K562 (cell line): ENCODE measurements around the gene ZCCHC17. TPM values are rescaled to one million over a fixed set of nuclear protein-coding genes. Genes with fewer than 3 reads are reported as not detected.

ENCODE experiments used
- ATAC-seq: fragments of 200-7000 bp; cut with Tn5 transposase; 3 replicates; pipeline ENCODE4 v1.9.1; 2020; ENCODE audit warnings: moderate library complexity
- BruUV-seq: library from RNA; stranded (reverse); fragments of 400-500 nt; replicated peaks from 2 replicates; lab custom pipeline; 2021; lab: Mats Ljungman, UMichigan
- CTCF ChIA-PET: fragments of 300-600 bp; formaldehyde crosslinking; extraction: SDS; loops from one replicate; lab custom pipeline; 2021; ENCODE audit warnings: low intra/inter-chr PET ratio; lab: Yijun Ruan, JAX
- POLR2A ChIA-PET: fragments of 300-600, 350-650 bp; sonication (Branson Sonifier 250); formaldehyde crosslinking; extraction: SDS; loops from one replicate; lab custom pipeline; 2021; ENCODE audit warnings: antibody characterized with exemption, inconsistent platforms; lab: Yijun Ruan, JAX
- DNase-seq, 4 experiments: peaks; one replicate each; pipeline versions ENCODE4 v3.0.0 to v3.0.0-alpha.2; 2011 to 2018; ENCODE audit warnings: low spot score in 3 of 4, mixed read lengths in 3 of 4; ENCODE audit errors: extremely low read depth in 1 of 4
- FAIRE-seq: peaks from 2 replicates; lab custom pipeline; 2011; peaks lifted over from hg19 to GRCh38; lab: Jason Lieb, UNC
- H2AFZ ChIP-seq: 2 replicates; pipeline ENCODE4 v1.6.0; 2011; ENCODE audit warnings: low read depth, low read length, control low read depth, inconsistent platforms
- H3K27ac ChIP-seq: fragments of 200-600 bp; 3 replicates; pipeline ENCODE4 v1.8.0; 2011; ENCODE audit warnings: low read depth, mild to moderate bottlenecking, control low read depth, inconsistent platforms, low read length, moderate library complexity, mixed read lengths; ENCODE audit errors: extremely low read depth
- H3K27me3 ChIP-seq, 2 experiments: fragments of 300-600 bp in 1 of 2; 2 replicates in 1 of 2; 3 replicates in 1 of 2; pipeline versions ENCODE4 v1.6.0 to v1.8.0; 2011; ENCODE audit warnings: inconsistent platforms in 2 of 2, low read length in 2 of 2, mild to moderate bottlenecking in 1 of 2, mixed read lengths in 1 of 2, moderate library complexity in 1 of 2; ENCODE audit not compliant: control insufficient read depth in 2 of 2, insufficient read depth in 2 of 2
- H3K36me3 ChIP-seq: fragments of 300-600 bp; 3 replicates; pipeline ENCODE4 v1.8.0; 2011; ENCODE audit warnings: mild to moderate bottlenecking, low read length, inconsistent platforms; ENCODE audit not compliant: control insufficient read depth, insufficient read depth
- H3K4me1 ChIP-seq, 2 experiments: fragments of 200-600 bp in 1 of 2; replicated peaks in 1 of 2; 2 replicates in 1 of 2; 3 replicates in 1 of 2; pipeline versions ENCODE4 v1.5.1 to v1.8.0; 2011; ENCODE audit warnings: inconsistent platforms in 2 of 2, low read length in 2 of 2, mild to moderate bottlenecking in 1 of 2, mixed read lengths in 1 of 2, moderate library complexity in 1 of 2; ENCODE audit not compliant: control insufficient read depth in 2 of 2, insufficient read depth in 2 of 2
- H3K4me2 ChIP-seq: 2 replicates; pipeline ENCODE4 v1.6.1; 2011; ENCODE audit warnings: low read length, control low read depth, inconsistent platforms, mixed read lengths; ENCODE audit not compliant: insufficient read depth
- H3K4me3 ChIP-seq: fragments of 200-600 bp; sonication (generic), shearing (Covaris generic); 2 replicates; pipeline ENCODE4 v1.5.1; 2016; ENCODE audit warnings: control low read depth, inconsistent platforms
- H3K79me2 ChIP-seq: fragments of 200-600 bp; 3 replicates; pipeline ENCODE4 v1.8.0; 2011; ENCODE audit warnings: low read length, inconsistent platforms; ENCODE audit not compliant: control insufficient read depth, insufficient read depth
- H3K9ac ChIP-seq, 2 experiments: 2 replicates each; pipeline versions ENCODE4 v1.6.0 to v1.6.1; 2011; ENCODE audit warnings: low read depth in 2 of 2, low read length in 2 of 2, control low read depth in 1 of 2, inconsistent platforms in 1 of 2, mild to moderate bottlenecking in 1 of 2, mixed read lengths in 1 of 2; ENCODE audit not compliant: insufficient read depth in 1 of 2
- H3K9me1 ChIP-seq: one replicate; pipeline ENCODE4 v1.6.0; 2011; ENCODE audit warnings: inconsistent platforms, mild to moderate bottlenecking, low read length, moderate library complexity; ENCODE audit not compliant: control insufficient read depth, insufficient read depth
- H3K9me3 ChIP-seq: replicated peaks from 2 replicates; pipeline ENCODE4 v1.5.1; 2011; ENCODE audit warnings: low read depth, low read length, inconsistent platforms; ENCODE audit not compliant: control insufficient read depth, insufficient read depth
- H4K20me1 ChIP-seq: replicated peaks from 2 replicates; pipeline ENCODE4 v1.6.1; 2011; ENCODE audit warnings: low read length, inconsistent platforms, mixed read lengths; ENCODE audit not compliant: control insufficient read depth, insufficient read depth
- BHLHE40 ChIP-seq: IDR thresholded peaks from 2 replicates; pipeline ENCODE4 v1.6.1; 2011; ENCODE audit warnings: low read length, improper control_type of control experiment
- ERF ChIP-seq: fragments of 450-650 bp; formaldehyde crosslinking; IDR thresholded peaks from 2 replicates; pipeline ENCODE4 v1.4.0; 2020; ENCODE audit warnings: mild to moderate bottlenecking, mixed read lengths
- FIP1L1 ChIP-seq: fragments of 200-400 bp; formaldehyde crosslinking; IDR thresholded peaks from 2 replicates; pipeline ENCODE4 v1.6.1; 2018; ENCODE audit warnings: mild to moderate bottlenecking, low read depth, low read length; ENCODE audit not compliant: poor library complexity, severe bottlenecking
- MAFG ChIP-seq: fragments of 450-650 bp; conservative IDR thresholded peaks from 2 replicates; pipeline ENCODE4 v1.6.1; 2016; ENCODE audit warnings: missing genetic modification characterization, missing compliant biosample characterization
- MAZ ChIP-seq, 2 experiments: fragments of 450-650 bp in 1 of 2; sonication (generic) in 1 of 2; formaldehyde crosslinking; IDR thresholded peaks in 1 of 2; conservative IDR thresholded peaks in 1 of 2; 2 replicates each; pipeline versions ENCODE4 v1.4.0 to v1.5.0; 2020; ENCODE audit warnings: mild to moderate bottlenecking in 1 of 2, missing genetic modification reagents in 1 of 2
- POLR2G ChIP-seq: fragments of 200-400 bp; formaldehyde crosslinking; IDR thresholded peaks from 2 replicates; pipeline ENCODE4 v1.6.1; 2017; ENCODE audit warnings: low read depth, mild to moderate bottlenecking, antibody characterized with exemption, low read length, moderate library complexity
- RBBP5 ChIP-seq: fragments of 200-600 bp; sonication (generic); IDR thresholded peaks from 2 replicates; pipeline ENCODE4 v1.6.1; 2012; ENCODE audit warnings: borderline replicate concordance, mild to moderate bottlenecking, low read length, control low read depth, inconsistent platforms; ENCODE audit not compliant: insufficient read depth, poor library complexity, severe bottlenecking
- RCOR1 ChIP-seq, 2 experiments: IDR thresholded peaks; 2 replicates each; pipeline ENCODE4 v1.6.1; 2012; ENCODE audit warnings: low read depth in 2 of 2, low read length in 2 of 2, borderline replicate concordance in 1 of 2, improper control_type of control experiment in 1 of 2
- SIRT6 ChIP-seq: IDR thresholded peaks from one replicate; pipeline ENCODE4 v1.6.1; 2012; ENCODE audit warnings: low read depth, mild to moderate bottlenecking, control low read depth, inconsistent platforms, low read length, moderate library complexity
- TEAD1 ChIP-seq, 2 experiments: fragments of 450-650 bp in 1 of 2; sonication (generic) in 1 of 2; formaldehyde crosslinking; IDR thresholded peaks; 2 replicates each; pipeline versions ENCODE4 v1.4.0 to v1.8.0; 2020 to 2022; ENCODE audit warnings: mild to moderate bottlenecking in 2 of 2, missing genetic modification reagents in 1 of 2
- TEAD2 ChIP-seq: fragments of 450-650 bp; IDR thresholded peaks from 2 replicates; pipeline ENCODE4 v1.6.1; 2016; ENCODE audit warnings: missing genetic modification characterization, control low read depth, missing compliant biosample characterization
- TEAD4 ChIP-seq, 2 experiments: sonication (generic) in 1 of 2; formaldehyde crosslinking in 1 of 2; IDR thresholded peaks; 2 replicates each; pipeline versions ENCODE4 v1.6.1 to v1.8.0; 2012 to 2022; ENCODE audit warnings: borderline replicate concordance in 1 of 2, inconsistent platforms in 1 of 2, low read length in 1 of 2, mild to moderate bottlenecking in 1 of 2, missing genetic modification reagents in 1 of 2
- TSC22D4 ChIP-seq: fragments of 450-650 bp; IDR thresholded peaks from 2 replicates; pipeline ENCODE4 v1.6.1; 2016; ENCODE audit warnings: missing genetic modification characterization, missing biosample characterization, control low read depth
- ZBTB8A ChIP-seq: fragments of 450-650 bp; IDR thresholded peaks from 2 replicates; pipeline ENCODE4 v1.6.1; 2018; ENCODE audit warnings: mild to moderate bottlenecking, moderate library complexity; ENCODE audit not compliant: partially characterized antibody
- WGBS: fragments of 100-300 bp; shearing (Covaris generic); methylation state at CpG from one replicate; pipeline ENCODE4 v1.1.6; 2016; ENCODE audit warnings: low coverage, mixed read lengths; ENCODE audit not compliant: insufficient coverage; ENCODE audit errors: missing lambda C conversion rate; 5-methylcytosine and 5-hydroxymethylcytosine counted together
- in situ Hi-C: fragments of 300-500 bp; cut with MboI; formaldehyde crosslinking; loops from 4 replicates; pipeline ENCODE4 v1.15.0; 2018; ENCODE audit warnings: inconsistent platforms, mixed read lengths
- intact Hi-C: fragments of 100-400 bp; cut with micrococcal nuclease; formaldehyde crosslinking; loops from 2 replicates; pipeline ENCODE4 v1.14.2; 2022
- polyA plus RNA-seq, 8 experiments: library from polyadenylated mRNA; depleted of rRNA in 4 of 8; stranded (reverse) in 5 of 8; unstranded in 3 of 8; fragments of >200 nt; fragmentation: Nextera tagmentation in 2 of 8; fragmentation: Illumina TruSeq in 1 of 8; extraction: Ambion mirVana in 2 of 8; extraction: Trizol in 1 of 8; gene quantifications; 2 replicates each; pipeline versions ENCODE4 v1.2.1 to v1.2.3, GENCODE V29; 2011 to 2014; ENCODE audit warnings: inconsistent platforms in 1 of 8, missing spikeins in 1 of 8
- total RNA-seq, 7 experiments: library from RNA; depleted of rRNA in 6 of 7; stranded (reverse); fragments of >200 nt in 6 of 7; fragmentation: Illumina TruSeq in 2 of 7; extraction: Trizol in 2 of 7; gene quantifications; 2 replicates each; pipeline versions ENCODE4 v1.2.1 to v1.2.3, GENCODE V29; 2011 to 2021; ENCODE audit warnings: low replicate concordance in 1 of 7
- TF ChIP-seq, protein P1 (sequence below): fragments of 200-800 bp; sonication (Bioruptor generic); IDR thresholded peaks from 2 replicates; pipeline ENCODE4 v1.6.1; 2017; ENCODE audit warnings: missing genetic modification characterization, missing compliant biosample characterization
- TF ChIP-seq, protein P2 (sequence below), 2 experiments: fragments of 450-650 bp; IDR thresholded peaks; 2 replicates each; pipeline ENCODE4 v1.6.1; 2016

Gene ZCCHC17
- total and polyA plus RNA-seq, 9 of the 15 experiments (the other 6 are each of a cell fraction or from before 2014, with no cell fraction given) = 46.9 to 150 (median 74.7) TPM

DNA sequence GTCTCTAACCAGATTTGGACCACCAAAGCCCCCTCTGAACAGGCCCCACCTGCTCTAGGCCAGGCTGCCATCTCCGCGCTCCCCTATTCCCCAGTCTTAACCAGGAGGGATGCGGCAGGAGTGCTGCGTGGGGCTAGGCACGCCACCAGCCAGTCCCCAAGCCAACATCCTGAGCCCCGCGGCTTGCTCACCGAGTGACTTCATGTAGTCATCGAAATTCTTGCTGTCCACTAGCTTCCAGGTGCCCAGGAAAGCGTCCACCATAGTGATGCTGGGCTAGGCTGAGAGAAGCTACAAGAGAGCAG lies 75.9 kb downstream of the ZCCHC17 start (continued):
- TF ChIP-seq SIRT6 (no peak), ZBTB8A (no peak), FIP1L1 (no peak)

DNA sequence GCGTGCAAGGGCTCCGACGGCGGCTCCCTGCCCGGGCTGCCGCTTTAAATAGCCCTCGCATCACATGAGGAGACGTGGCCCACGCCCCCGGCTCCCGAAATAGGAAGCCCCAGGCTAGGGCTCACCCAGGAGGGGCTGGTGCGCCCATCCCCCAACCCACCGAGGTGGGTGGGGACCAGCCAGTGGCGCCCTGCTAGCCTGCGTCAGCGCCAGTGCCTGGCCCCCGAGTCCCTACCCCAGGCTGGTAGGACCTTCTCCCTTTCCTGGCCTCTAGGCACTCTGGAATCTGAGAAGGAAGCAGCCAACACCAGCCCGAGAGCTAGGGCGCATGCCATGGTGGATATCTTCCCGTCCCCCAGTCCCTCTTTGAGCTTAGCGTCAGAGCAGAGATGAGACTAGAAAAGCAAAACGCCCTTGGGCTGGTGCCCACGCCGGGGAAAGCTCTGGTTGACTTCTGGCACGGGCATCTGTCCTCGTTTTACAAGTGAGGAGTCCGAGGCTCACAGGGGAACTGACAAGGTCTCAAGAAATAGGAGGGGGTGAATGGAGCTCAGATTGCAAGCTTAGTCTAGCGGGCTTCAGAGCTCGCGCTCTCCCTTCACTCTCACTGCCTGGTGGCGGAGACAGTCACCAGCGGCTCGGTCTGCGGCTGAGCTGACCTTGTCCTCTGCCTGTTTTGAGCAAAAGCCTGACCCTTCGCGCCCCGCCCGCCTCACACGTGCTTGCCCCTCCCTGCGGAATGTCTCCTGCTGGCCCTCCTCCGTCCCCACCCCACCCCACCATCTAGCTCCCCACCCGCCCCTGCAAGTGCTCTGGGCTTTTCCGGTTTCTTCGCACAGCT lies 76.4 kb downstream of the ZCCHC17 start, which contains the start of gene FABP3:
Gene FABP3, minus strand, starts transcription at position 21 of the 841 bp plus-strand sequence. CDS start 62 bp downstream, outside the sequence.
- no peaks in the 10 kb centered on the region for H3K27me3 ChIP-seq
- H3K27ac ChIP-seq = no peak within 1 kb of the TSS
- H3K4me1 ChIP-seq = peaks cover 13 to 23% of the 10 kb centered on the region in 2 experiments
- in situ Hi-C loops (no loop called here), intact Hi-C loops (no loop called here)
- peak; percentile 70 for FAIRE-seq
- WGBS = 37% methylated on average over 36 of the region's 44 CpGs
- peak; percentile 90 for ATAC-seq
- no TSS peak for BruUV-seq
- no peaks in the 10 kb centered on the region for H3K79me2 ChIP-seq
- H3K9me3 ChIP-seq = no peaks in the 10 kb centered on the region
- H2AFZ ChIP-seq = peak within 1 kb of the TSS; percentile 74
- ChIA-PET CTCF (interaction anchor here (0.5 kb wide), 1 partner anchor 189 kb away, joined by 3 read pairs; no protein-coding TSS in a partner anchor), POLR2A (interaction anchor here (0.6 to 2.1 kb wide), 10 partner anchors 8 to 758 kb away, joined by 3 to 8 read pairs (median 4); no protein-coding TSS in a partner anchor)
- H3K9ac ChIP-seq = peak within 1 kb of the TSS; percentile 32 to 85; a peak in 3 of 4 replicates
- DNase-seq = peak; percentile 83 to 86 (median 86)
- H3K9me1 ChIP-seq = no peaks in the 10 kb centered on the region
- no peaks in the 10 kb centered on the region for H3K36me3 ChIP-seq
- H4K20me1 ChIP-seq = no peaks in the 10 kb centered on the region
- H3K4me2 ChIP-seq = peak within 1 kb of the TSS; percentile 52
- H3K4me3 ChIP-seq = no peak within 1 kb of the TSS
- TF ChIP-seq POLR2G = peak; percentile 62
- TF ChIP-seq MAZ (CRISPR knock-in tag; conservative IDR thresholded peaks at IDR 0.05 in 1 of 2, IDR thresholded peaks at IDR 0.05 in 1 of 2) = peak; percentile 83 to 89
- TF ChIP-seq RCOR1 (IDR thresholded peaks at IDR 0.05; ENCODE audit: borderline replicate concordance in 1 of 2, low read depth in 2 of 2, low read length in 2 of 2) = no peak
- TF ChIP-seq BHLHE40 = peak; percentile 92
- TF ChIP-seq RBBP5 = peak; percentile 26
- TF ChIP-seq, protein P1, sequence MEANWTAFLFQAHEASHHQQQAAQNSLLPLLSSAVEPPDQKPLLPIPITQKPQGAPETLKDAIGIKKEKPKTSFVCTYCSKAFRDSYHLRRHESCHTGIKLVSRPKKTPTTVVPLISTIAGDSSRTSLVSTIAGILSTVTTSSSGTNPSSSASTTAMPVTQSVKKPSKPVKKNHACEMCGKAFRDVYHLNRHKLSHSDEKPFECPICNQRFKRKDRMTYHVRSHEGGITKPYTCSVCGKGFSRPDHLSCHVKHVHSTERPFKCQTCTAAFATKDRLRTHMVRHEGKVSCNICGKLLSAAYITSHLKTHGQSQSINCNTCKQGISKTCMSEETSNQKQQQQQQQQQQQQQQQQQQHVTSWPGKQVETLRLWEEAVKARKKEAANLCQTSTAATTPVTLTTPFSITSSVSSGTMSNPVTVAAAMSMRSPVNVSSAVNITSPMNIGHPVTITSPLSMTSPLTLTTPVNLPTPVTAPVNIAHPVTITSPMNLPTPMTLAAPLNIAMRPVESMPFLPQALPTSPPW (CRISPR knock-in tag) = peak; percentile 67
- TF ChIP-seq TEAD2 (tag) = peak; percentile 92
- TF ChIP-seq, protein P2, sequence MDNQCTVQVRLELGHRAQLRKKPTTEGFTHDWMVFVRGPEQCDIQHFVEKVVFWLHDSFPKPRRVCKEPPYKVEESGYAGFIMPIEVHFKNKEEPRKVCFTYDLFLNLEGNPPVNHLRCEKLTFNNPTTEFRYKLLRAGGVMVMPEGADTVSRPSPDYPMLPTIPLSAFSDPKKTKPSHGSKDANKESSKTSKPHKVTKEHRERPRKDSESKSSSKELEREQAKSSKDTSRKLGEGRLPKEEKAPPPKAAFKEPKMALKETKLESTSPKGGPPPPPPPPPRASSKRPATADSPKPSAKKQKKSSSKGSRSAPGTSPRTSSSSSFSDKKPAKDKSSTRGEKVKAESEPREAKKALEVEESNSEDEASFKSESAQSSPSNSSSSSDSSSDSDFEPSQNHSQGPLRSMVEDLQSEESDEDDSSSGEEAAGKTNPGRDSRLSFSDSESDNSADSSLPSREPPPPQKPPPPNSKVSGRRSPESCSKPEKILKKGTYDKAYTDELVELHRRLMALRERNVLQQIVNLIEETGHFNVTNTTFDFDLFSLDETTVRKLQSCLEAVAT (IDR thresholded peaks at IDR 0.05) = peak in 1 of 2 experiments; percentile 78; a peak in 1 of 4 replicates
- TF ChIP-seq TSC22D4 (tag) = no peak
- TF ChIP-seq TEAD1 (CRISPR knock-in tag; IDR thresholded peaks at IDR 0.05) = peak; percentile 93 to 96
- TF ChIP-seq TEAD4 (IDR thresholded peaks at IDR 0.05; ENCODE audit: low read length) = peak; percentile 58; the same call in 1 of the 2 replicates
- TF ChIP-seq TEAD4 (CRISPR knock-in tag; IDR thresholded peaks at IDR 0.05; ENCODE audit: borderline replicate concordance) = no peak
- 0 out of 2 replicates have a peak, but pooled peaks have one; percentile 13 for TF ChIP-seq ERF
- no peak for TF ChIP-seq MAFG (tag)
